Measurements from ENCODE around the gene TSHZ3.

- TF ChIP-seq CTCF (IDR thresholded peaks at IDR 0.05) (no peak), POLR2AphosphoS5 (IDR thresholded peaks at IDR 0.05) (no peak)
These were observed 77.8 kb downstream of the TSHZ3 start for GRCh38 chr19:31271306-31271911.
